Duodenal mucosa (tissue), 2 donors: ENCODE results near the gene SRCIN1.
"Not testable (repeated sequence)": the region's sequence is repeated elsewhere in the genome, so short reads cannot be mapped to it uniquely, and the experiment has no call there.

Source experiments
- H3K27ac ChIP-seq: one replicate; pipeline ENCODE4 v1.7.0; 2013; ENCODE audit warnings: low read depth, low read length
- H3K27me3 ChIP-seq, 2 donors: one replicate each; pipeline ENCODE4 v1.7.0; 2013; ENCODE audit warnings: low read length in 2 of 2, control low read depth in 1 of 2; ENCODE audit not compliant: insufficient read depth in 2 of 2, control insufficient read depth in 1 of 2
- H3K36me3 ChIP-seq, 2 donors: one replicate each; pipeline ENCODE4 v1.7.0; 2013; ENCODE audit warnings: low read length in 2 of 2, control low read depth in 1 of 2; ENCODE audit not compliant: insufficient read depth in 2 of 2, control insufficient read depth in 1 of 2
- H3K4me1 ChIP-seq, 2 donors: one replicate each; pipeline ENCODE4 v1.7.0; 2013; ENCODE audit warnings: low read length in 2 of 2, control low read depth in 1 of 2; ENCODE audit not compliant: insufficient read depth in 2 of 2, control insufficient read depth in 1 of 2
- H3K4me3 ChIP-seq, 2 donors: one replicate each; pipeline ENCODE4 v1.7.0; 2013; ENCODE audit warnings: low read length in 2 of 2, low read depth in 1 of 2
- H3K9ac ChIP-seq, 2 donors: one replicate each; pipeline ENCODE4 v1.7.0; 2013; ENCODE audit warnings: low read length in 2 of 2, low read depth in 1 of 2
- H3K9me3 ChIP-seq, 2 donors: one replicate each; pipeline ENCODE4 v1.7.0; 2013; ENCODE audit warnings: low read length in 2 of 2, control low read depth in 1 of 2; ENCODE audit not compliant: control insufficient read depth in 1 of 2

The SRCIN1 gene

GRCh38 chr17:38535886-38536285 lies 69.9 kb downstream of the SRCIN1 start:
- H3K27me3 ChIP-seq: peaks cover 14 to 23% of the 10 kb centered on the region in 2 donors
- no peak overlapping the region for H3K9ac ChIP-seq
- H3K36me3 ChIP-seq: no peaks in the 10 kb centered on the region
- H3K27ac ChIP-seq: no peak overlapping the region
- no peaks in the 10 kb centered on the region for H3K9me3 ChIP-seq
- H3K4me1 ChIP-seq: no peaks in the 10 kb centered on the region
- H3K4me3 ChIP-seq: no peak overlapping the region

DNA sequence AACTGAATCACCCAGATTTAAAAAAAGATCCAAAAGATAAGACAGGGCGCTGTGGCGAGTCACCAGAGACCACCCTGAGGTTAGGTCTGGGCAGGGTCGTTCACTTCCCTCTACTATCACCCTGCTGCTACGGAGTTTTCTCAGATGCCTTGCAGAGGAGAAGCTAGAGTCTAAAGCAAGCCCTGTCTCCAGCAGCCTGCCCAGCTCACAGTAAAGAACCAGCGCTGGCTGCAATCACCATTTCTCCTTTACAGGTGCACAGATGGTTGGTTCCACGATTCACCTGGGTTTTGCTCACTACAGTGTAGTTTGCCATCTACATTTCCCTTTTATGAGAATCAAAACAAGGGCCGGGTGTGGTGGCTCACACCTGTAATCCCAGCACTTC lies 71.3 kb downstream of the SRCIN1 start:
- Histone ChIP-seq H3K4me1 (no peaks in the 10 kb centered on the region), H3K27ac (no peak overlapping the region), H3K36me3 (no peaks in the 10 kb centered on the region), H3K4me3 (no peak overlapping the region), H3K9me3 (no peaks in the 10 kb centered on the region), H3K9ac (no peak overlapping the region), H3K27me3 (peaks cover 14 to 29% of the 10 kb centered on the region in 2 donors)

- Histone ChIP-seq H3K4me1 (no peaks in the 10 kb centered on the region), H3K9ac (no peak overlapping the region), H3K27ac (no peak overlapping the region), H3K9me3 (no peaks in the 10 kb centered on the region), H3K27me3 (peaks cover 14 to 25% of the 10 kb centered on the region in 2 donors), H3K4me3 (no peak overlapping the region), H3K36me3 (no peaks in the 10 kb centered on the region)
Observed at GRCh38 chr17:38533866-38534497, 71.8 kb downstream of the SRCIN1 start.

DNA sequence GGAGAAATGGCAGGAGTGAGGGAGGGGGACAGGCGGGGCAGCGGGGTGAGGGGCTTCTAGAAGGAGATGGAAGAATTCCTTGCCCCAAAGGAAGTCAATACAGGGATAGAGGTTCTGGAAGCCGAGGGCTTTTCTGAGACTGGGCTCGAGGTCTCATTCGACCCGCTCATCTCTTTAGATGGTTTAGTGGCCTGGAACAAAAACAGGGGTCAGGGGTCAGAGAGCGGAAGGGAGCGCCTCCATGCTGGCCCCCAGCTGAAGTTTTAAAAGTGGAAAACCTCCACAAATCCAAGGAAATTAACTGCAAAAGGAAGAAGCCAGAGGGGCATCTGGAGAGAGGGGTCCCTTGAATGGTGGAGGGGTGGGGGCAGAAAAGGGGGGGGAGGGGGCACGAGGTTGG lies 72.5 kb downstream of the SRCIN1 start:
- no peaks in the 10 kb centered on the region for H3K4me1 ChIP-seq
- H3K27me3 ChIP-seq: peaks cover 14 to 22% of the 10 kb centered on the region in 2 donors
- no peak overlapping the region for H3K9ac ChIP-seq
- H3K27ac ChIP-seq: no peak overlapping the region
- no peak overlapping the region for H3K4me3 ChIP-seq
- H3K36me3 ChIP-seq: no peaks in the 10 kb centered on the region
- H3K9me3 ChIP-seq: no peaks in the 10 kb centered on the region

- Histone ChIP-seq H3K36me3 (no peaks in the 10 kb centered on the region), H3K9ac (no peak overlapping the region), H3K27ac (no peak overlapping the region), H3K4me1 (no peaks in the 10 kb centered on the region), H3K27me3 (peaks cover 14 to 22% of the 10 kb centered on the region in 2 donors), H3K9me3 (no peaks in the 10 kb centered on the region), H3K4me3 (no peak overlapping the region)
Observed at GRCh38 chr17:38532451-38532850, 73.3 kb downstream of the SRCIN1 start.

- H3K36me3 ChIP-seq, H3K4me3 ChIP-seq, H3K27ac ChIP-seq, H3K4me1 ChIP-seq, H3K9ac ChIP-seq, H3K9me3 ChIP-seq: not testable (repeated sequence)
- H3K27me3 ChIP-seq: peaks cover 13 to 22% of the 10 kb centered on the region in 2 donors
Observed at GRCh38 chr17:38531761-38532160, 74.0 kb downstream of the SRCIN1 start.

DNA sequence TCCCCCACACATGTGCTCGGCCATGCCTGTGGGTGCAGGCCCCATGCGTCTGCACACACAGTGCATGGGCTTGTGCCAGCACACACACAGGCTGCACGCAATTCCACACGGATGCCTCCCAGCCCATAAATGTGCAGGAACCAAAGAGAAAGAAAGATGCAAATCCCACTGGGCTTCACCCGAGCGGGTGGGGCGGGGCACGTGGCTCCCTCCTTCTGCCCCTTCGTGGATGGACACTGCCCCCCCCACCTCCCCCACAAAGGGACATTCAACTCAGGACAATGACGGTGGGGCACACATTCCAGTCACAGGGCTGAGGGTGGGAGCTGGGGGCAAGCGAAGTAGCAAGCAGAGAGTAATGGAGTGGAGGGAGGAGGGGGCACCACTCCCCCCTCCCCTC lies 74.9 kb downstream of the SRCIN1 start:
- not testable (repeated sequence) for H3K27ac ChIP-seq, H3K9me3 ChIP-seq, H3K9ac ChIP-seq, H3K4me3 ChIP-seq, H3K4me1 ChIP-seq, H3K36me3 ChIP-seq
- H3K27me3 ChIP-seq: peaks cover 6 to 15% of the 10 kb centered on the region in 2 donors

DNA sequence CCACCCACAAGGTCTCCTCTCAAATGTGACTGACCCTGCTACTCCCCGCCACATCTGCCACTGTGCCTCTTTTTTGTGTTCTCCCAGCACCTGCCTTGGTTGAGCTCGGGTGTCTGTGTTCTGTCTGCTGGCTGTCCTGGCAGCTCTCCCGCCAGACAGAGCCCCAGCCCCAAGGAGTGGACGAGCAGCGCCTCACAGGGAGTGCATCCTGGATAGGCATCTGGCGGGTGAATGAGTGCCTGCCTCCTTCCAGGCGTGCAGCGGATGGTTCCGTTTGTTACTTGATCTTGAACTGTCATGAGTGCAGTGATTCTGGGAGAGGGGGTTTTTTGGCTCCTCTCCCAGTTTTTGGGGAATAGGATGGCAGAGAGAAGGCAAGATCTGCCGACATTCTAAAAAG lies 77.6 kb downstream of the SRCIN1 start:
- H3K4me1 ChIP-seq, H3K4me3 ChIP-seq, H3K36me3 ChIP-seq, H3K9ac ChIP-seq, H3K27me3 ChIP-seq, H3K9me3 ChIP-seq, H3K27ac ChIP-seq: not testable (repeated sequence)

DNA sequence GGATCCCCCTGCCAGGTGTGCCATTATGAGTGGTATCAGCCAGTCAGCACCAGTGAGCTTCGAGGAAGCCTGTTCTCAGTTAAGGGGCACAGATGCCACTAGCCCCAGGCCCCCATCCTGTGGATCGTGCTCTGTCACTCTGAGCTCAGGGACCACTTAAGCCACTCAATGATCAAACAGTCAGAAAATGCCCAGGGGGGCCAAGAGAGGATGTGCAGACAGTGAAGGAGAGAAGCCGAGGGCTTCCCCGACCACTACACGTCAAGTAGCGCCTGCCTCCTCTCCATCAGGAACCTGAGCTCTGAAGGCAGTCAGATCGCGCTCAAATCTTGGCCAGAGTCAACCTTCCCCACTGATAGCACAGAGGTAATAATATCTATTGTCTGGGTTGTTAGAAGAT lies 79.2 kb downstream of the SRCIN1 start:
- H3K27ac ChIP-seq, H3K9me3 ChIP-seq: not testable (repeated sequence)

DNA sequence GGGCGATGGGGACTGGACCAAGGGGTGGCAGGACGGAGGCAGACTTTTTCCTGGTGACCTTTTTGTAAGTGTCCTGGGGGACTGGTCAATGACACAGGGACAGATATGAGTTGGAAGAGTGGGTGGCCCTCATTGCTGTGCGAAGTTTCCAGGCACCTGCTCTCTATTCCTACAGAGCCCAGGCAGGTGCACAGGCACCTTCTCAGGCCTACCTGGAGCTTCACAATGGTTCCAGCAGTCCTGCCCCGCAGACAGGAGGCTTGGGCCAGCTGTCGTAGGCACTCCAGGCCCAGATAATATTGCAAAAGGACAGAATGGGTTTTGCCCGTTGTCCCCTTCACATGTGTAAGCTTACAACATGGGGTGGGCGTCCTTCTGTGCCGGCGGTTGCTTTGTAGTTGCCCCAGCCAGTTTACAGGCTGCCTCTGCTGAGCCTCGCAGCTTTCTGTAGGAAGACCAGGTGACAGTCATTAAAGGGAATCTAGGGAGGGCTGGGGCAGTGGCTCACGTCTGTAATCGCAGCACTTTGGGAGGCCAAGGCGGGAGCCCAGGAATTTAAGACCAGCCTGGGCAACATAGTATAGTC lies 93.2 kb downstream of the SRCIN1 start:
- Histone ChIP-seq H3K9me3 (no peaks in the 10 kb centered on the region), H3K36me3 (no peaks in the 10 kb centered on the region), H3K4me3 (no peak overlapping the region), H3K27me3 (peaks cover 24 to 25% of the 10 kb centered on the region in 2 donors), H3K27ac (no peak overlapping the region), H3K9ac (no peak overlapping the region), H3K4me1 (peaks cover 0 to 7% of the 10 kb centered on the region in 2 donors)

More for the DNA sequence above, 79.2 kb downstream of the SRCIN1 start:
- H3K27me3 ChIP-seq, H3K4me3 ChIP-seq, H3K4me1 ChIP-seq, H3K9ac ChIP-seq, H3K36me3 ChIP-seq: not testable (repeated sequence)
